GM12872 (cell line): Measurements from ENCODE around the gene GUK1.

Experiments
- TF ChIP-seq, protein P1 (sequence below): IDR thresholded peaks from 3 replicates; pipeline ENCODE4 v1.5.1; 2011; ENCODE audit warnings: low read depth, mild to moderate bottlenecking, low read length, moderate library complexity; ENCODE audit not compliant: insufficient read depth

The GUK1 gene

DNA sequence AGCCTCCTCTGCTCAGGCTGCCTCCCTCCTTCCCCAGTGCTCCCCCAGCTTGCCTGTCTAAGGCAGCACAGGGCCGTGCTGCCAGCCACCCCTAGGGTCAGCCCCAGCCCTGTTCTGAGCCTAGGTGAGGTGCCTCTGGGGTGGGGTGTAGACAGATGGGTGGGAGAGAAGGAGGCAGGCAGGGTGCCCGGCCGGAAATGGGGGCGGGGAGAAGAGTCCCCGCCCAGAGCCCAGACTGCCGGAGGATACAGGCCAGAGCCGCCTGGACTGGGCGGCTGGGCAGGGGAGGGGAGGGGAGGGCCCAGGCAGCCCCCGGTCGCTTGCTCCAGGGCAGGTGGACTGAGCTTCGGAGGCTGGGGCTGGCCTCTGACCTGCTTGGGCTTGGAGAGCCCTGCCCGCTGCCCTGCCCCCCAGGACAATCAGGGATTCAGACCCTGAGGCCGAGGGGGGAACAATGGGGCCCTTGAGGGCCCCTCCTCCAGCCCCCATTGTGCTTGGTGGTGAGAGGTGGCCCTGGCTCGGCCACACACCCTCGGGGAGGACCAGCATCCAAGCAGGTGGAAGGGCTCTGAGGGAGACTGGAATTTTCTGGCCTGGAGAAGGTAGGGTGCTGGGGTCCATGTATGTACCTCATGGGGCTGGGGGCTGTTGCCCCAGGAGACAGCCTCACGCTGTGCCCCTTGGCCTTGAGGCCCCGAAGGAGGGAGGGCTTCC, 9.5 kb downstream of the GUK1 start, which contains the start of gene GJC2:
TSS of gene GJC2 (plus strand) at position 525 of the 714 bp plus-strand sequence. CDS start 7,829 bp downstream, outside the sequence.
- TF ChIP-seq, protein P1, sequence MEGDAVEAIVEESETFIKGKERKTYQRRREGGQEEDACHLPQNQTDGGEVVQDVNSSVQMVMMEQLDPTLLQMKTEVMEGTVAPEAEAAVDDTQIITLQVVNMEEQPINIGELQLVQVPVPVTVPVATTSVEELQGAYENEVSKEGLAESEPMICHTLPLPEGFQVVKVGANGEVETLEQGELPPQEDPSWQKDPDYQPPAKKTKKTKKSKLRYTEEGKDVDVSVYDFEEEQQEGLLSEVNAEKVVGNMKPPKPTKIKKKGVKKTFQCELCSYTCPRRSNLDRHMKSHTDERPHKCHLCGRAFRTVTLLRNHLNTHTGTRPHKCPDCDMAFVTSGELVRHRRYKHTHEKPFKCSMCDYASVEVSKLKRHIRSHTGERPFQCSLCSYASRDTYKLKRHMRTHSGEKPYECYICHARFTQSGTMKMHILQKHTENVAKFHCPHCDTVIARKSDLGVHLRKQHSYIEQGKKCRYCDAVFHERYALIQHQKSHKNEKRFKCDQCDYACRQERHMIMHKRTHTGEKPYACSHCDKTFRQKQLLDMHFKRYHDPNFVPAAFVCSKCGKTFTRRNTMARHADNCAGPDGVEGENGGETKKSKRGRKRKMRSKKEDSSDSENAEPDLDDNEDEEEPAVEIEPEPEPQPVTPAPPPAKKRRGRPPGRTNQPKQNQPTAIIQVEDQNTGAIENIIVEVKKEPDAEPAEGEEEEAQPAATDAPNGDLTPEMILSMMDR: no peak

DNA sequence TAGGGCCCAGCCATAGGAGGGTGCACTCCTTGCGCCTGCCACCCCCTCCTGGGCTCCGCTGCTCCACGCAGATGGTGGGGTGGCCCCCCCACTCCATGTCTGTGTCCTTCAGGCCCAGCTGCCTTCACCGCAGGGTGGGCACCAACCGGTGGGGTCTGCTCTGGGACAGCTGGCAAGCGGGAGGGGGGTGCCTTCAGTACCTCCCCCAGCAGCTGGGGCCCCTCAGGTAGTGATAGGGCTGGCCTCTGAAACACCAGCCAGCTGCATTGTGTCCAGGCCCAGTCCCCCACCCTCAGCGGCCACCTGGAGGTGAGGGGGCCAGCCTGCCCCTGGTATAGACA, 10.0 kb downstream of the GUK1 start:
- TF ChIP-seq, protein P1: no peak

DNA sequence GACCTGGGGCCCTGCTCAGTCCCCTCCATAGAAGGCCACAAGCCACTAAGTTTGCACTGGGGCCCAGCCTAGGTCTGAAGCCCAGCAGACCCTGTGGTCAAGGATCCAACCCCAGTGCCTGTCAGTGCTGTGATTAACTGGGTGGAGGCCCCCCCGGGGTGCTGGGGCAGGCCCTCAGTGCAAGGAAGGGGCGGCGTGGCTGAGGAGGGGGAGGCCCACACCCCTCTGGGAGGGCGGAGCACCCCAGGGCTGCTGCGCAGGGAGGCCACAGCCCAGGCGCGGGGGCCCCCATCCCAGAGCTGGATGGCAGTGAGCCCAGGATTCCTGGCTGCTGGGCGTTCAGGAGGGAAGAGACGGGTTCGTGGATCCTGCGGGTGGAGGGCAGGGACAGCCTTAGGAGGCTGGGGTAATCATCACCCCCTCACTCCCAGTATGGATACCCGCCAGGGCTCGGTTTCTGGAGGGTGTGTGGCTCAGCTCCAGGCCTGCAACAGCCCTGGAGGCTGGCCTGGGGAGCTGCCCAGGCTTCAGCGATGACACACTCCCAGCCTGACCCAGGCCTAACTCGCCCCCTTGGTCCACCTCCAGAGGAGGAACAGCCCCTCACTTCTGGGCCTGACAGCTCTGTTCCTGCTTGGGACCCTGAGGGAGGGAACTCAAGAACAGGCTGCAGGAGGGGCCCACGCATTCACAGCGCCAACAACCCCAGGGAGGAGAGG, 10.5 kb downstream of the GUK1 start:
- TF ChIP-seq, protein P1: no peak

DNA sequence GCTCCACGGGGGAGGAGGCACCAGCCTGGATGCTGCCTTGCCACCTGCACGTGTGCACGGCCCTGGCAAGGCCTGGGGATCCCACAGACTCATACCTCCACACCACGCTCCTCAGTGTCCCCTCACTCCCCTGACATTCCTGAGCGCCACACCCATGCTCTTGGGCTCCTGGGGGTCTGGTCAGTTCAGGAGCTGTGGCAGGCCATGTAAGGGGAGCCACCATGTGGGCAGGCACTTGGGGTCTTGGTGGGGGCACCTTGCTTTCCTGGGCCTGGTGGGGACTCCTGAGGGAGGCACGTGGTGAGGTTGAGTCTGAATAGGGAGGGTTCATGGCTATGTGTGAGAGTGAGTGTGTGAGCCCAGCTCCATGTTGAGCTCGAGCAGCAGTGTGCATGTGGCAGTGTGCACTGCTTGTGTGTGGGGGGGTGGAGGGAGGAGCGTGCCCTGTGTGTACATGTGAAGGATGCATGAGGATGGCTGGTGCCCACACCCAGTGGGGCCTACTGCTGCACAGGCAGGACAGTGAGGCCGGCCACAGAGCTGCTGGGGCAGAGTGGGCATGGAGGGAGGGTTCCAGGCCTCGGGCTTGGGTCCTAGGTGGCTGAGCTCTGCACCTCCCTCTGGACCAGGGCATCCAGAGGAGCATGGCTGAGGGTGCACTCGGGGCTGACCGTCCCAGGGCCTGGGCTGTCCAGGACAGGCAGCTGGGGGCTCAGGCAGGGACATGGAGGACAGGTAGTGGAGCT, 11.3 kb downstream of the GUK1 start:
- TF ChIP-seq, protein P1: no peak

DNA sequence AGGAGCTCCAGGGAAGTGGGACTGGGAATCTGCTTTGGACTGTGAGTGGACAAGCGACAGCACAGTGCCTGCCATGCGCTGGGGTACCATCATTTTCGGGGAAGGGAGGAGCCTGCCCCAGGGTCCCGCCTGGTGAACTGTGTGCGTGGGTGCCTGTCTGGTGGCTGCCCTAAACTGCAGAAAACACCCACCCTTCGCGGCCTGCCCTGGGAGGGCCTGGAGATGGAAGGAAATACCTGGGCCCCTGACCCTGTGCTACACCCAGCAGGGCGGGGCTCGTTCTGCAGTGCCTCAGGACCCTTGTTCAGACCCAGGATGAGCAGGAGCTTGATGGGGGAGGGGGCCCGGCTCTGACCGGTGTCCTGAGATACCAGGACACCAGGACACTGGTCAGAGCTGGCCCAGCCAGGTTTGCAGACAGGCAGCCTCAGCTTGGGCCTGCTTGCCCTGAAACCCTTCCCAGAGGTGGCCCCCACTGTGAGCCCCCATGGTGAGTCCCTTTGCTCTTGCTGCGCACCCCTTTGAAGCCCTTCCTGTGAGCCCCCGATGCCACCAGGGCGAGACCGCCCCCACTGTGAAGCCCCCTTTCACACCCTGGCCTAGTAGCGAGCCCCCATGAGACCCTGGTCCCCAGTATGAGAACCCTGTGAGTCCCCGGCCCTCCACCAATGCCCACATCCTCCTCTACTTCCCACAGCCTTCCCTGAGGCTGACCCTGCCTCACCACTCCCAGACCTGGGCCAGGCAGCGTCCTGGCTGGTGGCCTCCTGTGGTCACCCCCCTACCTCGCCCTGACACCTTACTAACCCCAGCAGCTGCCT, 12.2 kb downstream of the GUK1 start:
- TF ChIP-seq, protein P1: no peak

DNA sequence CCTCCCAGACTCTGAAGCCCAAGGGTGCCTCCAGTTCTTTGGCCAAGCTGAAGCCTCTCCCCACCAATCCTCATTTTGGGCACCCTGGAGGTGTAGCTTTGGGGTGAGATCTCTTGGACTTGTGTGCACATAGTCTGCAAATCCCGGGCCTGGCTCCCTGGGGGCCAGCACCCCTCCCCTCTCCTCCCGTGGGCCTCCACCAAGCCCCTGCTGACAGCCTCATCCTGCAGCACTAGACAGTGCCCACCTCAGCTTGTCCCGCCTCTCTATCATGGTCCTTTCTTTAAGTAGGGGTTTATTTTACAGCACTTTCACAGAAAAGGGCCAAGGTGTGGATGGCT, 12.8 kb downstream of the GUK1 start:
- TF ChIP-seq, protein P1: no peak
